ENCODE results near the gene FILIP1L.

Gene FILIP1L

GRCh38 chr3:100039075-100039474 lies 75.2 kb downstream of the FILIP1L start:
- DNase-seq, result no peak

- DNase-seq, result no peak
Measured at GRCh38 chr3:100033903-100034471, 80.3 kb downstream of the FILIP1L start.

- DNase-seq, result no peak
Measured at GRCh38 chr3:100033184-100033583, 81.1 kb downstream of the FILIP1L start.

- DNase-seq, result no peak
Measured at GRCh38 chr3:100032243-100032642, 82.1 kb downstream of the FILIP1L start.

GRCh38 chr3:100030914-100031425 lies 83.3 kb downstream of the FILIP1L start:
- no peak for DNase-seq

- no peak for DNase-seq
Measured at GRCh38 chr3:100030346-100030745, 84.0 kb downstream of the FILIP1L start.

- no peak for DNase-seq
Measured at GRCh38 chr3:100029689-100030088, 84.6 kb downstream of the FILIP1L start.

- no peak for DNase-seq
Measured at GRCh38 chr3:100029052-100029451, 85.2 kb downstream of the FILIP1L start.

GRCh38 chr3:100027321-100027720 lies 87.0 kb downstream of the FILIP1L start:
- DNase-seq, result no peak

- DNase-seq, result no peak
Measured at GRCh38 chr3:100024520-100025303, 89.6 kb downstream of the FILIP1L start.

- no peak for DNase-seq
Measured at GRCh38 chr3:100023595-100023994, 90.7 kb downstream of the FILIP1L start.

GRCh38 chr3:100023150-100023549 lies 91.2 kb downstream of the FILIP1L start:
- DNase-seq, result no peak

GRCh38 chr3:100022506-100022905 lies 91.8 kb downstream of the FILIP1L start:
- no peak for DNase-seq

GRCh38 chr3:100020876-100021644 lies 93.2 kb downstream of the FILIP1L start:
- DNase-seq, result no peak

- DNase-seq, result no peak
Measured at GRCh38 chr3:100019719-100020118, 94.6 kb downstream of the FILIP1L start.

- no peak for DNase-seq
Measured at GRCh38 chr3:100018806-100019205, 95.5 kb downstream of the FILIP1L start.

- DNase-seq, result no peak
Measured at GRCh38 chr3:100010087-100010417, 104.2 kb downstream of the FILIP1L start.

GRCh38 chr3:100009276-100010086 lies 104.8 kb downstream of the FILIP1L start:
- DNase-seq, result no peak

- no peak for DNase-seq
Measured at GRCh38 chr3:100008081-100008698, 106.1 kb downstream of the FILIP1L start.

- no peak for DNase-seq
Measured at GRCh38 chr3:100007313-100007712, 107.0 kb downstream of the FILIP1L start.

GRCh38 chr3:100006570-100007271 lies 107.6 kb downstream of the FILIP1L start:
- DNase-seq, result no peak

All from NCI-H2081 treated with DMSO at 0.1 percent for 48 hours (cell line).